HCT116 (cell line): ENCODE data around the gene TMEM184A. TPM values are rescaled to one million over a fixed set of nuclear protein-coding genes. Genes with fewer than 3 reads are reported as not detected.

Experiments
- ATAC-seq: fragments of 200-7000 bp; cut with Tn5 transposase; 2 replicates; pipeline ENCODE4 v1.9.1; 2020; ENCODE audit warnings: mild to moderate bottlenecking, moderate library complexity
- BruUV-seq: library from RNA; stranded (reverse); fragments of 400-500 nt; replicated peaks from 2 replicates; lab custom pipeline; 2021; lab: Mats Ljungman, UMichigan
- CTCF ChIA-PET: fragments of 300-600 bp; sonication (Branson Sonifier 250); formaldehyde crosslinking; loops from one replicate; lab custom pipeline; 2021; ENCODE audit warnings: antibody characterized with exemption; lab: Charles Lee
- POLR2A ChIA-PET: fragments of 300-600, 350-600 bp; sonication (Branson Sonifier 250); formaldehyde crosslinking; loops from one replicate; lab custom pipeline; 2021; ENCODE audit warnings: antibody characterized with exemption; lab: Charles Lee
- RAD21 ChIA-PET, 2 experiments: fragments of 300-600 bp; sonication (Branson Sonifier 250); formaldehyde crosslinking; loops; one replicate each; lab custom pipeline; 2023; ENCODE audit warnings: low total read pairs in 2 of 2; ENCODE audit not compliant: uncharacterized antibody in 2 of 2, unreplicated experiment in 2 of 2, low non-redundant PET in 1 of 2; lab: Charles Lee
- DNase-seq: peaks from one replicate; pipeline ENCODE4 v3.0.0-alpha.2; 2010; ENCODE audit warnings: low read depth, low spot score
- H2AFZ ChIP-seq: fragments of 200-600 bp; shearing (Covaris generic), sonication (generic); 2 replicates; pipeline ENCODE4 v1.6.1; 2017; ENCODE audit warnings: low read depth, mixed run types, mixed read lengths, antibody characterized with exemption, low read length; ENCODE audit not compliant: poor library complexity, severe bottlenecking
- H3K27ac ChIP-seq: 2 replicates; pipeline ENCODE4 v1.5.1; 2012; ENCODE audit warnings: low read depth, low read length
- H3K27me3 ChIP-seq: fragments of 200-600 bp; sonication (generic); 2 replicates; pipeline ENCODE4 v1.6.1; 2016; ENCODE audit warnings: mixed run types, low read length, mixed read lengths; ENCODE audit not compliant: insufficient read depth
- H3K36me3 ChIP-seq, 2 experiments: fragments of 200-500 bp in 1 of 2; fragments of 200-600 bp in 1 of 2; sonication (Bioruptor generic) in 1 of 2; sonication (generic) in 1 of 2; 2 replicates each; pipeline versions ENCODE4 v1.5.1 to v1.6.1; 2014 to 2016; ENCODE audit warnings: low read length in 2 of 2, inconsistent platforms in 1 of 2, mixed read lengths in 1 of 2, mixed run types in 1 of 2; ENCODE audit not compliant: insufficient read depth in 2 of 2, control insufficient read depth in 1 of 2
- H3K4me1 ChIP-seq, 2 experiments: fragments of 200-600 bp in 1 of 2; sonication (generic) in 1 of 2; 2 replicates each; pipeline versions ENCODE4 v1.5.1 to v1.6.1; 2012 to 2017; ENCODE audit warnings: low read length in 2 of 2, inconsistent platforms in 1 of 2, mild to moderate bottlenecking in 1 of 2, mixed read lengths in 1 of 2, mixed run types in 1 of 2, moderate library complexity in 1 of 2; ENCODE audit not compliant: insufficient read depth in 2 of 2, control insufficient read depth in 1 of 2
- H3K4me2 ChIP-seq: fragments of 200-600 bp; sonication (generic); 2 replicates; pipeline ENCODE4 v1.6.1; 2017; ENCODE audit warnings: mixed run types, low read length, mixed read lengths
- H3K4me3 ChIP-seq, 2 experiments: fragments of 200-600 bp in 1 of 2; sonication (generic) in 1 of 2; replicated peaks in 1 of 2; 2 replicates each; pipeline ENCODE4 v1.5.1; 2011 to 2016; ENCODE audit warnings: low read length in 2 of 2, control low read depth in 1 of 2, low read depth in 1 of 2, mild to moderate bottlenecking in 1 of 2, mixed read lengths in 1 of 2, mixed run types in 1 of 2
- H3K79me2 ChIP-seq: fragments of 200-600 bp; sonication (generic); 2 replicates; pipeline ENCODE4 v1.6.1; 2017; ENCODE audit warnings: mild to moderate bottlenecking, mixed run types, low read length, moderate library complexity, mixed read lengths; ENCODE audit not compliant: insufficient read depth
- H3K9ac ChIP-seq: fragments of 200-600 bp; sonication (generic); 2 replicates; pipeline ENCODE4 v1.6.1; 2016; ENCODE audit warnings: low read length, mixed read lengths
- H3K9me2 ChIP-seq: fragments of 200-600 bp; sonication (generic), shearing (Covaris generic); 2 replicates; pipeline ENCODE4 v1.6.1; 2017; ENCODE audit warnings: mixed run types, mild to moderate bottlenecking, moderate library complexity; ENCODE audit not compliant: insufficient read depth
- H3K9me3 ChIP-seq, 2 experiments: fragments of 200-500 bp in 1 of 2; fragments of 200-600 bp in 1 of 2; sonication (Bioruptor generic) in 1 of 2; sonication (generic) in 1 of 2; 2 replicates each; pipeline ENCODE4 v1.6.1; 2014 to 2017; ENCODE audit warnings: low read length in 2 of 2, mixed read lengths in 2 of 2, inconsistent platforms in 1 of 2, low read depth in 1 of 2, mild to moderate bottlenecking in 1 of 2, mixed run types in 1 of 2, moderate library complexity in 1 of 2; ENCODE audit not compliant: control insufficient read depth in 1 of 2, insufficient read depth in 1 of 2
- H4K20me1 ChIP-seq: fragments of 200-600 bp; sonication (generic), shearing (Covaris generic); 2 replicates; pipeline ENCODE4 v1.6.1; 2017; ENCODE audit warnings: mixed run types, mild to moderate bottlenecking, moderate library complexity; ENCODE audit not compliant: insufficient read depth
- CBX3 ChIP-seq: IDR thresholded peaks from 2 replicates; pipeline ENCODE4 v1.6.1; 2012; ENCODE audit warnings: low read depth
- EGR1 ChIP-seq: IDR thresholded peaks from 2 replicates; pipeline ENCODE4 v1.6.1; 2012; ENCODE audit warnings: low read depth
- ELF1 ChIP-seq: IDR thresholded peaks from 2 replicates; pipeline ENCODE4 v1.6.1; 2012; ENCODE audit warnings: low read depth, borderline replicate concordance
- EZH2 ChIP-seq: fragments of 200-600 bp; sonication (generic); IDR thresholded peaks from 2 replicates; pipeline ENCODE4 v1.6.1; 2017; ENCODE audit warnings: antibody characterized with exemption, mixed run types
- EZH2phosphoT487 ChIP-seq: fragments of 200-600 bp; IDR thresholded peaks from 2 replicates; pipeline ENCODE4 v1.6.1; 2018; ENCODE audit warnings: antibody characterized with exemption, borderline replicate concordance
- FOSL1 ChIP-seq: IDR thresholded peaks from 2 replicates; pipeline ENCODE4 v1.6.1; 2012; ENCODE audit warnings: low read depth
- JUND ChIP-seq: IDR thresholded peaks from 2 replicates; pipeline ENCODE4 v1.6.1; 2012
- POLR2A ChIP-seq: IDR thresholded peaks from 2 replicates; pipeline ENCODE4 v1.7.0; 2011; ENCODE audit warnings: borderline replicate concordance; ENCODE audit not compliant: insufficient read depth, insufficient read length; ENCODE audit errors: extremely low read depth
- POLR2AphosphoS5 ChIP-seq: IDR thresholded peaks from 2 replicates; pipeline ENCODE4 v1.6.1; 2011; ENCODE audit warnings: mild to moderate bottlenecking, low read depth, low read length, moderate library complexity
- RAD21 ChIP-seq: IDR thresholded peaks from 2 replicates; pipeline ENCODE4 v1.6.1; 2012; ENCODE audit warnings: low read depth, mild to moderate bottlenecking
- SIN3A ChIP-seq: IDR thresholded peaks from 2 replicates; pipeline ENCODE4 v1.6.1; 2012; ENCODE audit warnings: low read depth
- SRF ChIP-seq: IDR thresholded peaks from 2 replicates; pipeline ENCODE4 v1.6.1; 2012; ENCODE audit warnings: low read depth
- YY1 ChIP-seq: IDR thresholded peaks from 2 replicates; pipeline ENCODE4 v1.6.1; 2011; ENCODE audit warnings: low read length, low read depth, moderate library complexity, mild to moderate bottlenecking; ENCODE audit not compliant: insufficient replicate concordance; ENCODE audit errors: extremely low read depth
- ZFX ChIP-seq: fragments of 450-650 bp; IDR thresholded peaks from 2 replicates; pipeline ENCODE4 v1.6.1; 2017
- ZNF274 ChIP-seq: fragments of 200-500 bp; sonication (Bioruptor generic); IDR thresholded peaks from 2 replicates; pipeline ENCODE4 v1.6.1; 2014; ENCODE audit warnings: mild to moderate bottlenecking, low read depth, low read length, inconsistent platforms
- intact Hi-C: fragments of 100-400 bp; cut with micrococcal nuclease; formaldehyde crosslinking; loops from 2 replicates; pipeline ENCODE4 v1.10.0; 2022
- total RNA-seq: library from RNA; stranded (reverse); gene quantifications from one replicate; pipeline ENCODE4 v1.2.1, GENCODE V29; 2021; ENCODE audit not compliant: unreplicated experiment
- TF ChIP-seq, protein P1 (sequence below): IDR thresholded peaks from 2 replicates; pipeline ENCODE4 v1.6.1; 2012
- TF ChIP-seq, protein P2 (sequence below), 3 experiments: fragments of 200-600 bp in 1 of 3; sonication (generic) in 1 of 3; IDR thresholded peaks in 2 of 3; conservative IDR thresholded peaks in 1 of 3; 2 replicates each; pipeline ENCODE4 v1.5.1; 2012 to 2017; ENCODE audit warnings: low read depth in 2 of 3, low read length in 2 of 3, antibody characterized with exemption in 1 of 3, borderline replicate concordance in 1 of 3, control low read depth in 1 of 3, mild to moderate bottlenecking in 1 of 3, mixed read lengths in 1 of 3, mixed run types in 1 of 3, moderate library complexity in 1 of 3; ENCODE audit not compliant: insufficient read depth in 1 of 3
- TF ChIP-seq, protein P3 (sequence below): IDR thresholded peaks from 2 replicates; pipeline ENCODE4 v1.6.1; 2012; ENCODE audit warnings: low read depth
- TF ChIP-seq, protein P4 (sequence below): IDR thresholded peaks from 2 replicates; pipeline ENCODE4 v1.6.1; 2011; ENCODE audit warnings: mild to moderate bottlenecking, low read length, moderate library complexity; ENCODE audit not compliant: insufficient replicate concordance; ENCODE audit errors: extremely low read depth

Gene TMEM184A
- total RNA-seq, 1 experiment from 2014 or later, result 34.8 TPM

DNA sequence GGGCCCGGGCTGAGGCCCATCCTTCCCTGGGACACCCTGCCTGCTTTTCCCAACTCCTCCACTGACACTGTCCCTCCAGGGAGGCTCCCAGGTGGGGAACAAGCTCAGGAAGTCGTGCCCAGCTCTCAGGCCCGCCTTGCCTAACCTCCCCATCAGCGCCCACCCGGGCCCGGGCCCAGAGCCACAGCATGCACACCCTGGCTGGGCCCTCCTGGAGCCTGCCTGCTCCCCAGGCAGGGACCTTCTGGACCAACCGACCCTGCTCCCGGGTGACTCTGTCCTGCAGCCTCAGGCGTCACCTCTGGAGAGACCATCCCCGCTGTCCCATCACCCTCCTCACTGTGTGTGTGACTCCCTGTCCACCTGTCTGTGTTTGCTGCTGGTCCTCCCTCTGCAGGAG lies 1.8 kb upstream of the TMEM184A start:
- ATAC-seq (no peak), DNase-seq (no peak)
- no TSS peak for BruUV-seq
- H2AFZ ChIP-seq, result peak overlapping the region; percentile 10
- no peaks in the 10 kb centered on the region for H3K36me3 ChIP-seq
- intact Hi-C loops, result no loop called here
- no peaks in the 10 kb centered on the region for H4K20me1 ChIP-seq
- RAD21 ChIA-PET, result no interaction called here
- no peak overlapping the region for H3K4me3 ChIP-seq
- POLR2A ChIA-PET, result no interaction called here
- peak overlapping the region; percentile 43 for H3K9ac ChIP-seq
- TF ChIP-seq, protein P1, sequence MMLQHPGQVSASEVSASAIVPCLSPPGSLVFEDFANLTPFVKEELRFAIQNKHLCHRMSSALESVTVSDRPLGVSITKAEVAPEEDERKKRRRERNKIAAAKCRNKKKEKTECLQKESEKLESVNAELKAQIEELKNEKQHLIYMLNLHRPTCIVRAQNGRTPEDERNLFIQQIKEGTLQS, result no peak
- TF ChIP-seq ZFX (no peak), YY1 (no peak), ZNF274 (no peak), CBX3 (no peak), SIN3A (no peak), EGR1 (no peak), ELF1 (no peak), RAD21 (no peak), FOSL1 (no peak), JUND (no peak), POLR2AphosphoS5 (no peak), EZH2phosphoT487 (no peak), POLR2A (no peak), EZH2 (no peak), SRF (no peak)
- TF ChIP-seq, protein P2, sequence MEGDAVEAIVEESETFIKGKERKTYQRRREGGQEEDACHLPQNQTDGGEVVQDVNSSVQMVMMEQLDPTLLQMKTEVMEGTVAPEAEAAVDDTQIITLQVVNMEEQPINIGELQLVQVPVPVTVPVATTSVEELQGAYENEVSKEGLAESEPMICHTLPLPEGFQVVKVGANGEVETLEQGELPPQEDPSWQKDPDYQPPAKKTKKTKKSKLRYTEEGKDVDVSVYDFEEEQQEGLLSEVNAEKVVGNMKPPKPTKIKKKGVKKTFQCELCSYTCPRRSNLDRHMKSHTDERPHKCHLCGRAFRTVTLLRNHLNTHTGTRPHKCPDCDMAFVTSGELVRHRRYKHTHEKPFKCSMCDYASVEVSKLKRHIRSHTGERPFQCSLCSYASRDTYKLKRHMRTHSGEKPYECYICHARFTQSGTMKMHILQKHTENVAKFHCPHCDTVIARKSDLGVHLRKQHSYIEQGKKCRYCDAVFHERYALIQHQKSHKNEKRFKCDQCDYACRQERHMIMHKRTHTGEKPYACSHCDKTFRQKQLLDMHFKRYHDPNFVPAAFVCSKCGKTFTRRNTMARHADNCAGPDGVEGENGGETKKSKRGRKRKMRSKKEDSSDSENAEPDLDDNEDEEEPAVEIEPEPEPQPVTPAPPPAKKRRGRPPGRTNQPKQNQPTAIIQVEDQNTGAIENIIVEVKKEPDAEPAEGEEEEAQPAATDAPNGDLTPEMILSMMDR (IDR thresholded peaks at IDR 0.05 in 2 of 3, conservative IDR thresholded peaks at IDR 0.05 in 1 of 3; ENCODE audit: borderline replicate concordance in 1 of 3, insufficient read depth in 1 of 3, low read depth in 2 of 3, low read length in 2 of 3), result no peak
- TF ChIP-seq, protein P3, sequence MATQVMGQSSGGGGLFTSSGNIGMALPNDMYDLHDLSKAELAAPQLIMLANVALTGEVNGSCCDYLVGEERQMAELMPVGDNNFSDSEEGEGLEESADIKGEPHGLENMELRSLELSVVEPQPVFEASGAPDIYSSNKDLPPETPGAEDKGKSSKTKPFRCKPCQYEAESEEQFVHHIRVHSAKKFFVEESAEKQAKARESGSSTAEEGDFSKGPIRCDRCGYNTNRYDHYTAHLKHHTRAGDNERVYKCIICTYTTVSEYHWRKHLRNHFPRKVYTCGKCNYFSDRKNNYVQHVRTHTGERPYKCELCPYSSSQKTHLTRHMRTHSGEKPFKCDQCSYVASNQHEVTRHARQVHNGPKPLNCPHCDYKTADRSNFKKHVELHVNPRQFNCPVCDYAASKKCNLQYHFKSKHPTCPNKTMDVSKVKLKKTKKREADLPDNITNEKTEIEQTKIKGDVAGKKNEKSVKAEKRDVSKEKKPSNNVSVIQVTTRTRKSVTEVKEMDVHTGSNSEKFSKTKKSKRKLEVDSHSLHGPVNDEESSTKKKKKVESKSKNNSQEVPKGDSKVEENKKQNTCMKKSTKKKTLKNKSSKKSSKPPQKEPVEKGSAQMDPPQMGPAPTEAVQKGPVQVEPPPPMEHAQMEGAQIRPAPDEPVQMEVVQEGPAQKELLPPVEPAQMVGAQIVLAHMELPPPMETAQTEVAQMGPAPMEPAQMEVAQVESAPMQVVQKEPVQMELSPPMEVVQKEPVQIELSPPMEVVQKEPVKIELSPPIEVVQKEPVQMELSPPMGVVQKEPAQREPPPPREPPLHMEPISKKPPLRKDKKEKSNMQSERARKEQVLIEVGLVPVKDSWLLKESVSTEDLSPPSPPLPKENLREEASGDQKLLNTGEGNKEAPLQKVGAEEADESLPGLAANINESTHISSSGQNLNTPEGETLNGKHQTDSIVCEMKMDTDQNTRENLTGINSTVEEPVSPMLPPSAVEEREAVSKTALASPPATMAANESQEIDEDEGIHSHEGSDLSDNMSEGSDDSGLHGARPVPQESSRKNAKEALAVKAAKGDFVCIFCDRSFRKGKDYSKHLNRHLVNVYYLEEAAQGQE, result no peak
- TF ChIP-seq, protein P4, sequence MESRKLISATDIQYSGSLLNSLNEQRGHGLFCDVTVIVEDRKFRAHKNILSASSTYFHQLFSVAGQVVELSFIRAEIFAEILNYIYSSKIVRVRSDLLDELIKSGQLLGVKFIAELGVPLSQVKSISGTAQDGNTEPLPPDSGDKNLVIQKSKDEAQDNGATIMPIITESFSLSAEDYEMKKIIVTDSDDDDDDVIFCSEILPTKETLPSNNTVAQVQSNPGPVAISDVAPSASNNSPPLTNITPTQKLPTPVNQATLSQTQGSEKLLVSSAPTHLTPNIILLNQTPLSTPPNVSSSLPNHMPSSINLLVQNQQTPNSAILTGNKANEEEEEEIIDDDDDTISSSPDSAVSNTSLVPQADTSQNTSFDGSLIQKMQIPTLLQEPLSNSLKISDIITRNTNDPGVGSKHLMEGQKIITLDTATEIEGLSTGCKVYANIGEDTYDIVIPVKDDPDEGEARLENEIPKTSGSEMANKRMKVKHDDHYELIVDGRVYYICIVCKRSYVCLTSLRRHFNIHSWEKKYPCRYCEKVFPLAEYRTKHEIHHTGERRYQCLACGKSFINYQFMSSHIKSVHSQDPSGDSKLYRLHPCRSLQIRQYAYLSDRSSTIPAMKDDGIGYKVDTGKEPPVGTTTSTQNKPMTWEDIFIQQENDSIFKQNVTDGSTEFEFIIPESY, result no peak
- H3K79me2 ChIP-seq, result peaks cover 9% of the 10 kb centered on the region; the same call in 1 of the 2 replicates
- H3K4me1 ChIP-seq, result peaks cover 32 to 62% of the 10 kb centered on the region in 2 experiments
- H3K4me2 ChIP-seq, result peak overlapping the region; percentile 68
- H3K9me2 ChIP-seq, result no peaks in the 10 kb centered on the region
- no peaks in the 10 kb centered on the region for H3K9me3 ChIP-seq
- CTCF ChIA-PET, result interaction anchor here (1.2 to 1.6 kb wide), 2 partner anchors 42 to 51 kb away, joined by 4 to 6 read pairs; no protein-coding TSS in a partner anchor
- no peaks in the 10 kb centered on the region for H3K27me3 ChIP-seq
- H3K27ac ChIP-seq, result peak overlapping the region; percentile 32; the same call in 1 of the 2 replicates
